DMS79 treated with DMSO at 0.1 percent for 48 hours (cell line): Measurements from ENCODE around the gene TAB2.
"Not testable (repeated sequence)": the region's sequence is repeated elsewhere in the genome, so short reads cannot be mapped to it uniquely, and the experiment has no call there.

ENCODE experiments used
- DNase-seq: peaks from one replicate; lab custom pipeline; 2025; lab: John Stamatoyannopoulos, UW

The TAB2 gene

DNA sequence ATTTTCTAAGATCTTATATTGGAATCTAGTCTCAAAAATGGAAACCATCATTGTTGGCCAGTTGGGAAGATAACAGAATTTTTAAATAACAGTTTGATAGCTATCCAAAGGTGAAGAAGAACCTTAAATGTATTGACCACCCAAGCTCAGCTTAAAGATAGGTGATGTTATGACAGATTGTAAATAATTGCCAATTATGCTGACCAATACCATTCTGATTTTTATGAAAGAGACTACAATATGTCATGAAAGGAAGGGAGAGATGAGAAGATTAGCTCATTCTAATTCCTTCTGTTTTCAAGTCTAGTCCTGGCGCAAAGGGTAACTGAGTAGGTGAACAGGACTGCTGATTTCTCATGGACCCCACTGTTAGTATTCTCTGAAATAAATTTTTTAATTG lies 5.7 kb upstream of the TAB2 start:
- DNase-seq = no peak

- no peak for DNase-seq
These were observed 4.4 kb upstream of the TAB2 start for GRCh38 chr6:149313070-149313469.

- no peak for DNase-seq
These were observed 3.7 kb upstream of the TAB2 start for GRCh38 chr6:149313861-149314260.

- DNase-seq = no peak
These were observed 3.1 kb upstream of the TAB2 start for GRCh38 chr6:149314325-149314905.

DNA sequence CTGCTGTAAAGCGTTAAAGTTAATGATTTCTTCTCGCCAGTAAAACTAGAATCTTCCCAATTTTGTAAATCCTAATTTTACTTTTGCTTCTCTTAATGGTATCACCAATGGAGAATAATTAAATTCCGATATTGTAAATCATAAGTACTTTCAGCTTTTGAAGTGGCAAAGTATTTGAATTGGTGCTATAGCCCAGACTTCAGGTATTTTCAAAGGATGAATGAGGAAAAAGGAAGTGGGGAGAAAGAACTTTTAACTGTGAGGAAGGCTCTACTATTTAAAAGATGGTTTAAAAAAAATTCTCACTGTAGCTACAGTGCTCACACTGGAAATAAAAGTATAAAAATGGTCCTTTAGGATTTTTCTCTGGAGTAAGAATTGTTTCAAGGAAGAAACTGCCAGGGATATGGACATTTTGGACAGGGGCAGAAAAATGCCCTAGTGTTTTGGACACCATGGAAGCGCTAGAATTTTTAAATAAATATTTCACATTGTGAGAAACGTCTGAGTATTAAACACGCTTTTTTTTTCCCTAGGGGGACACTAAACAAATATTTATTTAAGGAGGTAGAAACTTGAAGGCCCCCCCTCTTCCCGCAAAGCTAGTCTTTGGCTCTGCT lies 1.3 kb upstream of the TAB2 start:
- peak; percentile 17 for DNase-seq

- DNase-seq = peak; percentile 90
These were observed 520 bp upstream of the TAB2 start for GRCh38 chr6:149316740-149317643.

GRCh38 chr6:149318581-149319286 lies 1.2 kb downstream of the TAB2 start:
- peak; percentile 34 for DNase-seq

- DNase-seq = no peak
These were observed 1.9 kb downstream of the TAB2 start for GRCh38 chr6:149319422-149319821.

DNA sequence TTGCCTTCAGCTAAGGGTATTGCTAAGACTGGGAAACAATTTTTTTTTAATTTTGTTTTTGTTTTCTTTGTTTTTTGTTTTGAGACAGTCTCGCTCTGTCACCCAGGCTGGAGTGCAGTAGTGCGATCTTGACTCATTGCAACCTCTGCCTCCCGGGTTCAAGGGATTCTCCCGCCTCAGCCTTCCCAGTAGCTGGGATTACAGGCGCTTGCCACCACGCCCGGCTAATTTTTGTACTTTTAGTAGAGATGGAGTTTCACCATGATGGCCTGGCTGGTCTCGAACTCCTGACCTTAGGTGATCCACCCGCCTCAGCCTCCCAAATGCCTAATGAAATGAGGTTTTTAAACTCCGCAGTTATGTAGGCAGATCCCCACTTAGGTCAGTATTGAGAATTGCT lies 2.5 kb downstream of the TAB2 start:
- DNase-seq = not testable (repeated sequence)

DNA sequence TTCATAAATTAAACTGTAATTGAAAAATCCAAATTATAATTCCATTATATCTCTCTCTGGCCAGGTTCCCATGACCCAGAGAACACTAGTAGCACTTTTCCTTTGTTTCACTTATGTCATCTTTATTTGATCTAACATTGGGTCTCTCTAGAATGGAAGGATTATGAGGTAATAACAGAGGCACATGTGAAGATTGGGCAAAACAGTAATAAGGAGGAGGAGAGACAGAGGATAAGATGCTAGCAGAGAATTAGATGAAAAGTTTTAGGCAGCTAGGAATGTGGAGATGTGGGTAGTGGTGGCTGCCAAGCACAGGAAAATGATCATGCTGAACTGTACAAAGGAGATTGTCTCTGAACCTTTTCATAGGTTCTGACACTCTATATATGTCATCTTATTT lies 3.3 kb downstream of the TAB2 start:
- no peak for DNase-seq

GRCh38 chr6:149323353-149323752 lies 5.8 kb downstream of the TAB2 start:
- no peak for DNase-seq

DNA sequence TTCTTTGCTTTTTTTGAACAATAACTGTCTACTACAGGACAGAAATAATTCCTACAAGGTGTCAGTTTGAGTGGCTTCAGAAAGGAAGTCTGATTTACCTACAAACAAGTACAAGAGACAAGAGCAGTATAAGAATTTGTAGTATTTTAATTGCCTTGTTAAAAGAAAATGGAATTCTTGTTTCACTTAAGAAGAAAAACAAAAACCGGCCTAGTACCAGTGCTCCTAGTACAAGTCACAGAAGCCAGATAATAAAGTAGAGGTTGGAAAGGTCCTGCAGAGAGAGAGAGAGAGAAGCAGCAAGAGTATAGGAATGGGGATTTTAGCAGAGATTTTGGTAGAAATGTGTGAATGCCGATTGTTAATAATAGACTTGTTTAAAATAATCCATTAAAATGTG lies 6.4 kb downstream of the TAB2 start:
- DNase-seq = no peak

DNA sequence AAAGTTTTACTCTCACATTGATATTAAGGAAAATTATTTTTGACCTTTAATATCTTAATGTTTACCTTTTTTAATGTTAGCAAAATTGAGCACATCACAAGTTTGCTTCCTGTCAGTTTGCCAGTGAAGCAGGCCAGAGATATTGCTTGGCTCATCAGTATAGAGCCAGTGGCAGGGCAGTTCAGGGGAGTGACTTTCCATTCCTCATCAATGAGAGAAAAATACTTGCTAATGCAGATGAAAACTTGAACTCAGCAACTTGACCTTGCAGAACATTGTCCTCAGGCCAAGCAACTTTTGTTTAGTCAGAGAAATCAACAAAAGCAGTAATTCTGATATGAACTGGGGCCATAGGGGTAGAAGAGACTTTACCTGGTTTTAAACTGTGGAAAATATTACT lies 6.9 kb downstream of the TAB2 start:
- no peak for DNase-seq

DNA sequence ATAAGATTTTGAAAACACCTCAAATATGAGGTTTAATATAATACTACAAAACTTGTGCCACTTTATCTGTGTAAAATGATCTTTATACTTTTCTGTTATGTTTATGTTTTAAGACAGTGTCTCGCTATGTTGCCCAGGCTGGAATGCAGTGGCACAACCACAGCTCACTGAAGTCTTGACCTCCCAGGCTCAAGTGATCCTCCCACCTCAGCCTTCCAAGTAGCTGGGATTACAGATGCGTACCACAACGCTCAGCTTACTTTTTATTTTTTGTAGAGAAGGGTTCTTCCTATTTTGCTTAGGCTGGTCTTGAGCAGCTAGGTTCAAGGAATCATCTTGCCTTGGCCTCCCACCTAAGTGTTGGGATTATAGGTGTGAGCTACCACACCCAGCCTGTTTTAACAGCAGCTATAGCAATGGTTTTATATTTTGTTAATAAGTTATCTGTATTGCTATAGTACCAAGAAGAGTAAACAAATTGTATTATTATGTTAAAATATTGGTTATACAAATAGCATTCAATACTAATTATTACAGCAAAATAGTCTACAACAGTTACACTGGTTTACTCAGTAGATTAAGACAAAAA lies 8.2 kb downstream of the TAB2 start:
- DNase-seq = no peak

GRCh38 chr6:149327638-149328037 lies 10.1 kb downstream of the TAB2 start:
- no peak for DNase-seq

GRCh38 chr6:149328083-149328482 lies 10.6 kb downstream of the TAB2 start:
- no peak for DNase-seq

GRCh38 chr6:149329529-149329928 lies 12.0 kb downstream of the TAB2 start:
- DNase-seq = no peak

DNA sequence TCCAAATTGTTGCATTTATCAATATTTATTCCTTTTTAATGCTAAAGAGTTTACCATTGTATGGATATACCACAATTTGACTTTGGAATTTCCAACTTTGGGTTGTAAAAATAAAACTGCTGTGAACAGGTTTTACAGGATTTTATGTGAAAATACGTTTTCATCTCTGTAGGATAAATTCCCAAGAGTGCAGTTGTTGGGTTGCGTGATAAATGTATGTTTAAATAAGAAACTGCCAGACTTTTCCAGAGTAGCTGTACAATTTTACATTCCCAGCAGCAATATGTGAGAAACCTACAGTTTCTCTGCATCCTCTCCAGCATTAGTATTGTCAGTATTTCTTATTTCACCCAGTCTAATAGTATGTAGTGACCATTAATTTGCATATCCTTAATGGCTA lies 12.6 kb downstream of the TAB2 start:
- no peak for DNase-seq

GRCh38 chr6:149331043-149331807 lies 13.7 kb downstream of the TAB2 start:
- no peak for DNase-seq

DNA sequence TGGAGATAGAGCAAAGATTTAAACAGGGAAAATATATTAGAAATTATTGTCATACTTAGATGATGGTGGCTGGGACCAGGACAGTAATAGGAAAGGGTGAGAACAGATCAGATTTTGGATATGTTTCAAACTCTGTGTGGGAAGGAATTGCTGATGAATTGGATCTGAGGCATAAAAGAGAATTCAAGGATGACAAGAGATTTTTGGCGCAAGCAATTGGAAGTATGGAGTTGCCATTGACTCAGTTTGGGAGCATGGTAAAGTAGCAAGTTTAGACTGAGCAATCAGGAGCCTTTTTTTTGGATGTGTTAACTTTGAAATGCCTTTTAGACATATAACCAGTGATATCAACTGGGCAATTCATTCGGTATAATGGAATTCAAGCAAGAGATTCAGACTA lies 14.4 kb downstream of the TAB2 start:
- no peak for DNase-seq

DNA sequence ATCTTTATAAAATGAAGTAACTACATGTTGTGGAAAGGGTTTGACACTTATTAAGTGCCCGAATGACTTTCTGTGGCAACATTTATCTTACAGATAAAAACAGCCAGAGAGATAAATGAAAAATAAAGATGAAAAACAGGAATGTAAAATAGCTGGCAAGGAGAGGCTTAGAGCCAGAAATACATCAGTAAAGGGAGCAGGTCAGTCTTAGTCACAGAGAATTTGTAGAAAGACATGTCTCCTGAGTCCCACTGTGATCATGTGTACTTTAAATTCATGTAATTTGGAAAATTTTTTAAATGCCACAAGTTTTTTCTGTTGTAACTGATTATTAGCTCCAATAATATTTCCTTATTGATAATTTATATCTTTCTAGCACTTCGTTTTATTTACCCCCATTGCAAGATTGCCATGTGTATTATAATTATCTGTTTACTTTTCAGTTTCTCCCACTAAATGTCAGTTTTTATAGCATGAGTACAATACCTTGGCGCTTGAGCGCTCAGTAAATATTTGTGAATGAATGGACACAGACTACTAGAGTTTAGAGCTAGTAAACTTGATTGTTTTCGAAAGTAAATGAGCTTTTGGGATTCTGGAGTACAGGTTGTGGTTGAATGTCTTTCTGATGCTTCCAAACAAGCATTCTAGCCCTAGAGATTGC lies 15.2 kb downstream of the TAB2 start:
- DNase-seq = peak; percentile 81
